ENCODE results near the gene OR56A1.

The OR56A1 gene

GRCh38 chr11:6040874-6041273 is 10.3 kb upstream of the OR56A1 start:
- no peak overlapping the region for H3K4me3 ChIP-seq (ENCODE audit: low read length, poor library complexity, severe bottlenecking)
- no peak overlapping the region for H2AFZ ChIP-seq (ENCODE audit: low read length)
- H3K4me2 ChIP-seq (ENCODE audit: low read depth, low read length, poor library complexity, severe bottlenecking): no peak overlapping the region
- 0 out of 2 replicates have a peak, but pooled peaks cover 5% of the 10 kb centered on the region for H3K9me2 ChIP-seq (replicated peaks; ENCODE audit: low read depth, low read length)
- no peaks in the 10 kb centered on the region for H3K27me3 ChIP-seq (ENCODE audit: insufficient read depth, low read length, poor library complexity, severe bottlenecking)
- H3F3A ChIP-seq (ENCODE audit: low read depth): no peaks in the 10 kb centered on the region
- H3K36me3 ChIP-seq (ENCODE audit: insufficient read depth, low read length): no peaks in the 10 kb centered on the region
- no peaks in the 10 kb centered on the region for H3K9me3 ChIP-seq (ENCODE audit: insufficient read depth, low read depth, low read length)
- no peaks in the 10 kb centered on the region for H3K79me2 ChIP-seq (ENCODE audit: insufficient read depth, low read length)
- no peaks in the 10 kb centered on the region for H4K20me1 ChIP-seq (ENCODE audit: insufficient read depth, low read length, poor library complexity, severe bottlenecking)
- H3K9ac ChIP-seq (ENCODE audit: low read depth, low read length, poor library complexity, severe bottlenecking): no peak overlapping the region
- TF ChIP-seq, protein P1, sequence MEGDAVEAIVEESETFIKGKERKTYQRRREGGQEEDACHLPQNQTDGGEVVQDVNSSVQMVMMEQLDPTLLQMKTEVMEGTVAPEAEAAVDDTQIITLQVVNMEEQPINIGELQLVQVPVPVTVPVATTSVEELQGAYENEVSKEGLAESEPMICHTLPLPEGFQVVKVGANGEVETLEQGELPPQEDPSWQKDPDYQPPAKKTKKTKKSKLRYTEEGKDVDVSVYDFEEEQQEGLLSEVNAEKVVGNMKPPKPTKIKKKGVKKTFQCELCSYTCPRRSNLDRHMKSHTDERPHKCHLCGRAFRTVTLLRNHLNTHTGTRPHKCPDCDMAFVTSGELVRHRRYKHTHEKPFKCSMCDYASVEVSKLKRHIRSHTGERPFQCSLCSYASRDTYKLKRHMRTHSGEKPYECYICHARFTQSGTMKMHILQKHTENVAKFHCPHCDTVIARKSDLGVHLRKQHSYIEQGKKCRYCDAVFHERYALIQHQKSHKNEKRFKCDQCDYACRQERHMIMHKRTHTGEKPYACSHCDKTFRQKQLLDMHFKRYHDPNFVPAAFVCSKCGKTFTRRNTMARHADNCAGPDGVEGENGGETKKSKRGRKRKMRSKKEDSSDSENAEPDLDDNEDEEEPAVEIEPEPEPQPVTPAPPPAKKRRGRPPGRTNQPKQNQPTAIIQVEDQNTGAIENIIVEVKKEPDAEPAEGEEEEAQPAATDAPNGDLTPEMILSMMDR (conservative IDR thresholded peaks at IDR 0.05; ENCODE audit: low read length): no peak
- TF ChIP-seq EZH2phosphoT487 (IDR thresholded peaks at IDR 0.05; ENCODE audit: borderline replicate concordance): no peak
- no peaks in the 10 kb centered on the region for H3K4me1 ChIP-seq (ENCODE audit: insufficient read depth, low read length, poor library complexity, severe bottlenecking)

DNA sequence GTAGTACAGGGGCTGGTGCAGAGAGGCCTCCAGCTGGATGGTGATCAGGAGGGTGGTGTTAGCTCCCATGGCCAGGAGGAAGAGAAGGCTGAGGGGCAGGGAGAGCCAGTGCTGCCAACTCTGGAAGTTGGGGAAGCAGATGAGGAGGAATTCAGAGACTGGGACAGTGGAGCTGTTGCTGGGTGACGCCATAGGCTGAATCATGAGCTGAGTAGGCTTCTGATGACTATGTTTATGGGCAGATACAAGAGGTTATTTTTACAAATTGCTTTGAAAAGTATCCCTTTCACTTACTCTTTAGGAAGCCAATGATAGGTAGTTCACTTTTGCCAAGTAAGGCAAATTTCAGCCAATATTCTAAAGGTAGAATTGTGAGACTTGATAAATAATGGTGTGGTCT is 3.1 kb downstream of the OR56A1 start:
- Histone ChIP-seq H3K79me2 (ENCODE audit: insufficient read depth, low read length) (no peaks in the 10 kb centered on the region), H4K20me1 (ENCODE audit: insufficient read depth, low read length, poor library complexity, severe bottlenecking) (no peaks in the 10 kb centered on the region), H3K4me1 (ENCODE audit: insufficient read depth, low read length, poor library complexity, severe bottlenecking) (no peaks in the 10 kb centered on the region), H3K36me3 (ENCODE audit: insufficient read depth, low read length) (no peaks in the 10 kb centered on the region), H3K4me3 (ENCODE audit: low read length, poor library complexity, severe bottlenecking) (no peak overlapping the region), H3K9me3 (ENCODE audit: insufficient read depth, low read depth, low read length) (no peaks in the 10 kb centered on the region), H3K27me3 (ENCODE audit: insufficient read depth, low read length, poor library complexity, severe bottlenecking) (peaks cover 3% of the 10 kb centered on the region), H3K9ac (ENCODE audit: low read depth, low read length, poor library complexity, severe bottlenecking) (no peak overlapping the region), H2AFZ (ENCODE audit: low read length) (no peak overlapping the region), H3F3A (ENCODE audit: low read depth) (no peaks in the 10 kb centered on the region), H3K9me2 (replicated peaks; ENCODE audit: low read depth, low read length) (no peaks in the 10 kb centered on the region), H3K4me2 (ENCODE audit: low read depth, low read length, poor library complexity, severe bottlenecking) (no peak overlapping the region)
- TF ChIP-seq EZH2phosphoT487 (IDR thresholded peaks at IDR 0.05; ENCODE audit: borderline replicate concordance): no peak
- TF ChIP-seq, protein P1 (conservative IDR thresholded peaks at IDR 0.05; ENCODE audit: low read length): no peak

DNA sequence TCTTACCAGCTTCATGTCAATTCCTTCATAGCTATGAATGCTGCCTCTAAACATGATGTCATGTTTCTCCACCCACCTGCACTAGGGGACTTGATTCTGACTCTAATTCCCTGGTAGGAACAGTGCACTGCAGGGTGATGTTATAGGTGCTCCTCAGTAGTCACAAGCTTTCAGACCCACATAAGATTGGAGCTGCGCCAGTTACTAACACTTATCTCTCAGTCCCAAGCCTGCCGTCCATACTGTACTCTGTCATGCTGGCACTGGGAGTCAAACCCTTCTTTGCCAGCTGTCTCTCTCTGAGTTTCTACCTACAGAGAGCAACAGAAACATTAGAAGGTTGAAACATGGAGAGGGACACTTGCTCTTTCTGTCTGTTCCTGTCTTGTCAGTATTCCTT is 5.5 kb downstream of the OR56A1 start:
- no peaks in the 10 kb centered on the region for H3K9me2 ChIP-seq (replicated peaks; ENCODE audit: low read depth, low read length)
- H4K20me1 ChIP-seq (ENCODE audit: insufficient read depth, low read length, poor library complexity, severe bottlenecking): no peaks in the 10 kb centered on the region
- no peak overlapping the region for H2AFZ ChIP-seq (ENCODE audit: low read length)
- no peak overlapping the region for H3K4me3 ChIP-seq (ENCODE audit: low read length, poor library complexity, severe bottlenecking)
- H3K79me2 ChIP-seq (ENCODE audit: insufficient read depth, low read length): no peaks in the 10 kb centered on the region
- no peaks in the 10 kb centered on the region for H3K27me3 ChIP-seq (ENCODE audit: insufficient read depth, low read length, poor library complexity, severe bottlenecking)
- H3K4me2 ChIP-seq (ENCODE audit: low read depth, low read length, poor library complexity, severe bottlenecking): no peak overlapping the region
- no peaks in the 10 kb centered on the region for H3K4me1 ChIP-seq (ENCODE audit: insufficient read depth, low read length, poor library complexity, severe bottlenecking)
- H3K9ac ChIP-seq (ENCODE audit: low read depth, low read length, poor library complexity, severe bottlenecking): no peak overlapping the region
- no peaks in the 10 kb centered on the region for H3K36me3 ChIP-seq (ENCODE audit: insufficient read depth, low read length)
- H3K9me3 ChIP-seq (ENCODE audit: insufficient read depth, low read depth, low read length): no peaks in the 10 kb centered on the region
- TF ChIP-seq EZH2phosphoT487 (IDR thresholded peaks at IDR 0.05; ENCODE audit: borderline replicate concordance): no peak
- TF ChIP-seq, protein P1 (conservative IDR thresholded peaks at IDR 0.05; ENCODE audit: low read length): no peak
- no peaks in the 10 kb centered on the region for H3F3A ChIP-seq (ENCODE audit: low read depth)
